NB4 (cell line): ENCODE measurements around the gene LRFN2.

Experiments used
- DNase-seq: peaks from one replicate; pipeline ENCODE4 v3.0.0; 2010; ENCODE audit warnings: low read depth
- H3K4me3 ChIP-seq: one replicate; pipeline ENCODE4 v1.5.1; 2011; ENCODE audit warnings: mild to moderate bottlenecking, low read depth, low read length, moderate library complexity
- MAX ChIP-seq: IDR thresholded peaks from 2 replicates; pipeline ENCODE4 v1.6.1; 2011; ENCODE audit warnings: low read depth, low read length
- MYC ChIP-seq: IDR thresholded peaks from 2 replicates; pipeline ENCODE4 v1.6.1; 2011; ENCODE audit warnings: low read depth, low read length
- POLR2A ChIP-seq: IDR thresholded peaks from 2 replicates; pipeline ENCODE4 v1.6.1; 2011; ENCODE audit warnings: mild to moderate bottlenecking; ENCODE audit not compliant: insufficient read length; ENCODE audit errors: extremely low read depth
- TF ChIP-seq, protein P1 (sequence below): IDR thresholded peaks from one replicate; pipeline ENCODE4 v1.5.1; 2012; ENCODE audit warnings: low read depth, low read length

The LRFN2 gene

GRCh38 chr6:40394381-40394780 lies 192.8 kb downstream of the LRFN2 start:
- TF ChIP-seq POLR2A (no peak), MAX (no peak), MYC (no peak)
- TF ChIP-seq, protein P1, sequence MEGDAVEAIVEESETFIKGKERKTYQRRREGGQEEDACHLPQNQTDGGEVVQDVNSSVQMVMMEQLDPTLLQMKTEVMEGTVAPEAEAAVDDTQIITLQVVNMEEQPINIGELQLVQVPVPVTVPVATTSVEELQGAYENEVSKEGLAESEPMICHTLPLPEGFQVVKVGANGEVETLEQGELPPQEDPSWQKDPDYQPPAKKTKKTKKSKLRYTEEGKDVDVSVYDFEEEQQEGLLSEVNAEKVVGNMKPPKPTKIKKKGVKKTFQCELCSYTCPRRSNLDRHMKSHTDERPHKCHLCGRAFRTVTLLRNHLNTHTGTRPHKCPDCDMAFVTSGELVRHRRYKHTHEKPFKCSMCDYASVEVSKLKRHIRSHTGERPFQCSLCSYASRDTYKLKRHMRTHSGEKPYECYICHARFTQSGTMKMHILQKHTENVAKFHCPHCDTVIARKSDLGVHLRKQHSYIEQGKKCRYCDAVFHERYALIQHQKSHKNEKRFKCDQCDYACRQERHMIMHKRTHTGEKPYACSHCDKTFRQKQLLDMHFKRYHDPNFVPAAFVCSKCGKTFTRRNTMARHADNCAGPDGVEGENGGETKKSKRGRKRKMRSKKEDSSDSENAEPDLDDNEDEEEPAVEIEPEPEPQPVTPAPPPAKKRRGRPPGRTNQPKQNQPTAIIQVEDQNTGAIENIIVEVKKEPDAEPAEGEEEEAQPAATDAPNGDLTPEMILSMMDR: no peak
- no peak overlapping the region for H3K4me3 ChIP-seq
- DNase-seq: no peak

GRCh38 chr6:40393641-40394040 lies 193.5 kb downstream of the LRFN2 start:
- TF ChIP-seq POLR2A (no peak), MYC (no peak), MAX (no peak)
- TF ChIP-seq, protein P1: no peak
- H3K4me3 ChIP-seq: no peak overlapping the region

DNA sequence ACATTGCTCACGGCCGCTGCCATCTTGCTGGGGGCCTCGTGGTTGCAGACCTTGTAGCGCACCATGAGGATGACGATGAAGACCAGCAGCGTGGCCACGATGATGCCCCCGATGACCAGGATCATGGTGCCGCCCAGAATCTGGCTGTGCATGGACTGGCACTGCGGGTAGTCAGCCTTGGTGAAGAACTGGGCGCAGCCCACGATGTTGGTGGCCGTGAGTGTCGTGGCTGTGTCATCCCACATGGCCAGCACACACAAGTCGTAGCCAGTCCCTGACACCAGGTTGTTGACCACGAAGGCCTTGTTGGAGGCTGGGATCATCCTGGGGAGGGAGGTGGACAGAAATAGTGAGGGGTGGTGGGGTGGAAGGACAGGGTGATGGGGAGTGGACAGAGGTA lies 194.6 kb downstream of the LRFN2 start:
- no peak for DNase-seq
- TF ChIP-seq POLR2A: no peak
- no peak for TF ChIP-seq MYC
- TF ChIP-seq, protein P1: no peak
- no peak for TF ChIP-seq MAX
- H3K4me3 ChIP-seq: no peak overlapping the region

More at GRCh38 chr6:40393641-40394040, 193.5 kb downstream of the LRFN2 start:
- DNase-seq: no peak

GRCh38 chr6:40391851-40392517 lies 195.2 kb downstream of the LRFN2 start:
- TF ChIP-seq, protein P1: no peak
- TF ChIP-seq POLR2A (no peak), MYC (no peak), MAX (no peak)
- DNase-seq: no peak
- no peak overlapping the region for H3K4me3 ChIP-seq

- no peak for DNase-seq
- TF ChIP-seq, protein P1: no peak
- TF ChIP-seq MAX (no peak), POLR2A (no peak), MYC (no peak)
- H3K4me3 ChIP-seq: no peak overlapping the region
These were observed 196.1 kb downstream of the LRFN2 start for GRCh38 chr6:40391086-40391485.
